HG03196 (cell line): ENCODE measurements around the gene XRCC3.

Experiments
- ATAC-seq: cut with Tn5 transposase; IDR thresholded peaks from one replicate; pipeline ENCODE4 v1.9.1; 2021; ENCODE audit not compliant: unreplicated experiment

XRCC3 gene

GRCh38 chr14:103727313-103727980, 12.2 kb upstream of the XRCC3 start:
- no peak for ATAC-seq

DNA sequence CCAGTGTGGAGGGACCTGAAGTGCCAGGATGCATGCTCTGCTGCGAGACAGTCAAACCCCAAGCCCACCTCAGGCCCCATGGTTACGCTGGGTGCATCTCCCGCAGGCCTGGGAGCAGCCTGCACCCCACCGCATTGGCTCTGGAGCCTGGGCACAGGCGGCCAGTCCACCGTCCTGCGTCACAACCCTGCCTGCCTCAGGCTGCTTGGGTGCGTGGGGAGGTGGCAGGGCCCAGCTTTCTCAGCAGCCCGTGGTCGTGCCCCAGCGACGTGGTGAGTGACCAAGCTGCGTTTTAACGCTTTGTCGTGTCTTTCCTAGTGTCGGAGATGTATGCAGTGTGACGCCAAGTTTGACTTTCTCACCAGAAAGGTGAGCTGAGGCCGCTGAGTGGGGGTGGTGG, 11.2 kb upstream of the XRCC3 start:
- ATAC-seq, result no peak

DNA sequence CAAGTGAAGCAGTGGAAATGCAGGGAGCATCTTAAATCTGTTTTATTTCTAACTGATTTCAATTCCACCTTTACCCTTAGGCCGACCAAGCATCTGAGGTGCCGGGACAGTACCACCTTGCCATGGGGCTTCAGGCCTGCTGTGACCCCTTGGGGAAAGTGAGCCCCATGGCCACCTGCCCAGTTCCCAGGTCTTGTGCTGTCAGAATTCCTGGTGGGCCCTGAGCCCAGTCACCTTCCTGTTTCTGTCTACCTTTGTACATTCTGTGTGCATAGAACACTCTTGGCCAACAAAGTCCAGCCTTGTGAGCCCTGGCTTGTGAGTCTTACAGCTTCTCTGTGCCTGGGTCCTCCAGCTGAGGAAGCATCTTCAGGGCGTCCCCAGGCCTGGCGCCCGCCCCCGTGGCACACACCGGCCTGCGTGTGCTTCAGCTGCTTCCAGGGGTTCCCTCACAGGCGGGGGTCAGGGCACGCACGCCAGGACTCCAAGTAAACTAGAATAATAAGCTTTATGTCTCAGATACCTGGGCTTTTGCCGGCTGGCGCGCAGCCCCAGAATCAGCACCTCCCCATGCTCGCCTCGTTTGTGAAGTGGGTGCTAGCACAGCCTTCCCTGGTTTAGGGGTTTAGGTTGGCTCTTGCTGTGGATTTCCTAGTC, 10.6 kb upstream of the XRCC3 start:
- no peak for ATAC-seq

- no peak for ATAC-seq
Observed at GRCh38 chr14:103725001-103725682, 9.9 kb upstream of the XRCC3 start.

DNA sequence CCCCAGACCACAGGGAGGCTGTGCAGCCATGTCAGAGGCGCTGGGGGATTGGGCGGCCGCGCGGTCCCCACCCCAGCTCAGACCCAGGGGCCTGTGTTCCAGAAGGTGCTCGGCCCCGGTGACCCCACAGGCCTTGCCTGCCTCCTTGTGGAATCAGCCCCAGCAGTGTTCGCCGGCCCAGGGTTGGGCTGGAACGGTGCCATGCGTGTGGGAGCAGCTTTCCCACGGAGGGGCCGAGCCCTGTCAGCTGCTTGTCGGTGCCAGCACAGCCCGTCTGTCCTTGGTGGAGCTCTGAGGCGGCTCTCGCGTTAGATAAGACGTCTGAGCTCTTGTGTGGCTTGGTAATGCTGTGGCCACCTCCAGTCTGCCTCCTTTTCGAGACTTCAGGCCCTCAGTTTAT, 8.9 kb upstream of the XRCC3 start:
- no peak for ATAC-seq

DNA sequence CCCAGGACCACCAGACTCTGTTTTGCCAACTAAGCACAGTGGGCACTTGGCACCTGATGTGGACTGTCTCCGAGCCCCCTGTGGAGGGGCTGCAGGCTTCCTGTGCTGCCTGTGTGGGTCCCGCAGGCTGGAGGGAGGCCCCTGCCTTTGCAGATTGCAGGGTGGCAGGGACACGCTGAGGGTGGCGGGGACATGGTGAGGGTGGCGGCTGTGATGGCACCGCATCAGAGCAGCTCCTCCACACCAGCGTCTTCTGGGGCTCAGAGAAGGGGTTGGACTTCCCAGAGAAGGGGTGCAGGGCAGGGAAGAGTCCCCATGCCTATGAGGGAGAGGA, 8.5 kb upstream of the XRCC3 start:
- ATAC-seq, result no peak

DNA sequence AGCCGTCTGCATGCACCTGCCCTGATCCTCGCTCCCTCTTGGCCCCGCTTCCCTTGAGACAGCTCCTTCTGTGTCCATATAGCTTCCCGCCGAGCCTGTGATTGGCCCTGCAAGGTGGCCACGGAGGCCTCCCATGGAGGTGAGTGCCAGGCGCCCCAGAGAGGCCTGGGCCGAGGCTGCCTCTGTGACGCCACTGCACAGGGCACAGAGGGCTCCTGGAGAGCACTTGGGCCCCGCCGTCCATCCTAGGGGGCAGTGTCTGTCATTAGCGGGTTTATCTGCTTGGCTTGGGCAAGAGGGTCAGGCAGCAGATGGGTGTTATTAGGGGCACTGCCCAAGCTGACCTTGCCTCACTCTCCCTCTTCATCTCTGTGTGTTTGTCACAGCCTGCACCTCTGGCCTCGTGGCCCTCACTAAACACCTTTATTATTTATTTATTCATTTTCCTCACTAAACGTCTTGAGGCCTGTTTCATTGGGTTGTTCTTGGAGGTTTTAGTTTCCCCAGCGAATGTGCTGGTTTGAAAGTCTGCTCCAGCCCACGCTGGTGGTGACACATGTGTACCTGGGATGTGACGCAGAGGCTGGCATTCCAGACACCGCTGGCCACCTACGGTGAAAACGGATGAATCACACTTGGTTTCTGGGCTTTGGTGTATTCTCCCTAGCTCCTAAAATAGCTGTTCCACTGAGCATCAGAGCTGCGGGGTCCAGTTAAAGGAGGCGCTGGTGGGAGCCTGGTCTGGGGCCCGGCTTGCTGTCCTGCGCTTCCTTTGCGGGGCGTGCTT, 6.3 kb upstream of the XRCC3 start:
- no peak for ATAC-seq

DNA sequence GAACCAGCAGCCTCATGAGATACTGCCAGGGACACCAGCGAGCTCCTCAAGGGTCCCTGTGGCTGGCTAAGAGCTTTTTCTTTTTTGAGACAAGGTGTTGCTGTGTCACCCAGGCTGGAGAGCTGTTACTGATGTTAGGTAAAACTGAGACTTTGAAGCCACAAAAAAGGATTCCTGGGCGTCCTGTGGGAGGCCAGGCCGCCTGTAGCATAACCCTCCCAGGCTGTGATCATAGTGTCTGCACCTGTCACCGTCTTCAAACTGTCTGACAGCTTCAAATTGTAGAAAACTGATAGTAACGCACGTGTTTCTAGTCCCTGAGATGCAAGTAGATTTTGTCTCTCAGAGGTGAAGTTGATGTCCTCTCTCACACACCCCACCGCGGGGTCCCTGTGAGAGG, 4.5 kb upstream of the XRCC3 start:
- ATAC-seq, result no peak

GRCh38 chr14:103718572-103718971, 3.3 kb upstream of the XRCC3 start:
- ATAC-seq, result no peak

- no peak for ATAC-seq
Observed at GRCh38 chr14:103716899-103717411, 1.7 kb upstream of the XRCC3 start.

DNA sequence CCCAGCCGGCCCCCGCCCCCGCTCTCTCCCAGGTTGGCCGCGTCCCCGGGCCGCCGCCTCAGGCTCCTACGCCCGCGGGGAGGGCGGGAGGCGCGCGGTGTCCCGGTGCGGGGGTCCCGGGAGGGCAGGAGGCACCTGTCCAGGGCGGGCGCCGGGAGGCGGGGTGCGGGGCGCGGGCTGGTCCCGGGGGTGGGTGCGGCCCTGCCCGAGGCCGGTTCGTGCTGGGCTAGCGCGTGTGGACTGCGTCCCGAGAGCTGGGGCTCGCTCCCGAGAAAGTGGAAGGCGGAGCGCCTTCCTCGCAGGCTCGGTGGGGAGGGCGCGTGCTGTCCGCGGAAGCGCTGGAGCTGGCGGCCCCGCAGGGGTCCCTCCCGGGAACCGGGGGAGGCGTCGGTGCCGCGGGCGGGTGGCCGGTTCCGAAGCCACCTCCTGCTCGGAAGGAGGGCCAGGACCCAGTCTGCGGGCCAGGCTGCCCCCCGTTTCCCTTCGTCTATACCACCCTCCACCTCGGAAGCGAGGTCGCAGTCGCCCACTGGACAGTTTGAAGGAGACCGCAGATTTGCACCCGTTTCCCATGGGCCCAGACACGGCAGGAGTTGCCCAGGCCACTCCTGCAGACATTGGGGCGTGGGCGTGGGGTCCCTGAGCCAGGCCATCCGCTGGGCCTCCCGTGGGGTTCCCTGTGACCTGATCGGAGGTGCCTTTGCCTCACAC, 995 bp upstream of the XRCC3 start:
- peak; percentile 5 for ATAC-seq

DNA sequence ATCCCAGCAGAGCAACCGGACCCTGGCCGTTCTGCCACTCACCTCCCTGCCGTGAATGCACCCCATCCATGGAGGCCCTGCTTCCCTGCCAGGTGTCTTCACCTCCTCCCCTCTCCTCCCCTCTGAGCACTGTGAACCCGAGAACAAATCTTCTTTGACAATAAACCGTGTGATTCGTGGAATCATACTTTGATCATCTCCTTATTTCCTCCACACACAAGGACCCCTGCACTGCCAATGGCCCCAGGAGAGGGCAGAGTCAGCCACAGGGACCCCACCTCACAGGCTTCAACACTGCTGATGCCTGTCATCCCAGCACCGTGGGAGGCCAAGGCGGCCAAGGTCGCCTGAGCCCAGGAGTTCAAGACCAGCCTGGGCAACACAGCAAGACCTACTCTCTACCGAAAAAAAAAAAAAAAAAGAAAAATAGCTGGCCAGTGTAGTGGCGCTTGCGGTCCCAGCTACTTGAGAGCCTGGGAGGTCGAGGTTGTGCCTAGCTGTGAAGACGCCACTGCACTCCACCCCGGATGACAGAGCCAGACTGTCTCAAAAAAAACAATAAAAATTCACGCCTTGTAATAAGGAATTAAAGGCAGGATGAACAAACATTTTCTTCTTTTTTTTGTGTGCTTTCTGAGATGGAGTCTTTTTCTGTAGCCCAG, 1.1 kb downstream of the XRCC3 start:
- no peak for ATAC-seq

DNA sequence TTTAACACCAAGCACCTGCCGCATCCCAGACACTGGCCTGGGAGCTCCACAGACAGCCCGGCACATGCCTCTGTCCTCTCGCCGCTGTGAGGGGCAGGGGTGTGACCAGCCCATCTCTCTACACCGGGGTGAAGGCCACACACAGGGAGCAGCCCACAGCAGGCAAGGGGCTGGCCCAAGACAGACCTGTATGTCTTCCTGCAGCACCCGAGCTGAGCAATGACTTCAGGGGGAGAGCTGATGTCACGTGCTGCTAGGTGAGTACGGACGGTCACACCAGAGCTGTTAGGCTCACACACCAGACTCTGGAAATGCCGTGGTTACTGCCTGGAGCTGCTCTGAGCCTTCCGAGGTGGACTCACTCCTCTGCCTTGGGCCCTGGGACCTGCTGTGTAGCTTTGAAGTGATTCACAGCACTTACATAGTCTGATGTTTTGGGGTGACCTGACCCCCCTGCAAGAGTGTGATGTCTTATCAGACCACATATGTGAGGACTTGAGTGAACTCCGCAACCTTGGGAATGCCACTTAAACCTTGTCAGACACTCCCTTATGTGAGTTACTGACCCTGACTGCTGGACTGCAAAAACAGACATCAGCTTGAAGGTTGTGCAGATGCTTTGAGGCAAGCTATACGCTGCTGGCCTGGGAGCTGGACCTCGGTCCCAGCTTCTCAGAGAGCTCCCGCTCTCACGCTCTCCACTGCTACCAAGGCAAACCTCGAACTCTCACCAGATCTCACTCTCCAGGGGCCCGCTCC, 1.8 kb downstream of the XRCC3 start:
- ATAC-seq, result no peak

- no peak for ATAC-seq
Observed at GRCh38 chr14:103712633-103713247, 2.5 kb downstream of the XRCC3 start.

- ATAC-seq, result no peak
Observed at GRCh38 chr14:103711516-103712431, 3.5 kb downstream of the XRCC3 start.

DNA sequence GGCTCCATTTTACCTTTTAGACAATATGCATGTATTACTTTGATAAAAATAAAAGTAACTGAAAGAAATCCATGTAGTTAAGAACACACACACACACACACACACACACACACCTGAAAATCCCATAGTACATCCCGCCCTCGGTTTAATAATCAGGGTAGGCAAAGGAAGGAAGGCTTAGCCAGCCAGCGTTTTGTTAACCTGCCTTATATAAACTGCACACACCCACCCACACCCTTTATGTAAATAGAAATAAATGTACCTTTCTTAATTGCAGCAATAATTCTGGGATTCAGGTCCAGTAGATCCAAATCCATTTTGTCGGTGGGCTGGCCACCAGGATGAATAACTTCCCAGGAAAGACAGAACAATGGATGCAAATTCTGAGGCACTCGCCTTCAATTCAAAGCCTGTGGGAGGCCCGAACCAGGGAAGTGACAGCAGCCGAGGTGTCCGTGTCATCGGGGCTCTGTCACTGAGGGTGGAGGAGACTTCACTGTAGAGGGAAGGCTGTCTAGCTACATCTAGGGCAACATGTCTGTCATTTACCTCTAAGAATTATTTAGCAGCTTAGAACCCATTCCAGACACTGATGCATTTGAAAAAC, 4.4 kb downstream of the XRCC3 start:
- no peak for ATAC-seq

DNA sequence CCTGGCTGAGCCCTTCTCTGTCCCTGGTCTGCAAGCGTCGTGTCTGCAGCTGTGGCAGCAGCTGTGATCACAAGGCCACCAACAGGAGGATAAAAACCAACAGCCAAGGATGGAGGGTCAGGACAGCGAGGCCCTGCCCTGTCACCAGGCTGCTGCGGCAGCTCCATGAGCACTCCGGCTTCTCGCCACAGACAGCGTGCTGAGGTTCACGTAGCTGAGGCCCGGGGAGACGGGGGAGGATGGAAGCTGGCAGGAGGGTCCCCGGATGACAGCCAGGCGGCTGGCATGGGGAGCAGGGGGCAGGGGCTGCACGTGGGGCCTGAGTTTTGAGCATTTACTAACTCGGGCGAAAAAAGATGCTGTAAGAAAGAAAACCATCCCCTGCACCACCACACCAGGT, 5.4 kb downstream of the XRCC3 start:
- ATAC-seq, result no peak

GRCh38 chr14:103708750-103709187, 6.5 kb downstream of the XRCC3 start:
- ATAC-seq, result no peak
